HepG2 (cell line): Measurements from ENCODE around the gene PRSS16. TPM values are rescaled to one million over a fixed set of nuclear protein-coding genes. Genes with fewer than 3 reads are reported as not detected.

Experiments used
- ARNTL ChIP-seq: sonication (generic); formaldehyde crosslinking; IDR thresholded peaks from 2 replicates; pipeline ENCODE4 v1.4.0; 2020; ENCODE audit warnings: mild to moderate bottlenecking, missing genetic modification reagents
- BRCA1 ChIP-seq: sonication (generic); formaldehyde crosslinking; IDR thresholded peaks from 2 replicates; pipeline ENCODE4 v1.4.0; 2020; ENCODE audit warnings: missing genetic modification reagents
- CBFB ChIP-seq: sonication (generic); formaldehyde crosslinking; IDR thresholded peaks from 2 replicates; pipeline ENCODE4 v1.4.0; 2020; ENCODE audit warnings: missing genetic modification reagents
- DNMT3B ChIP-seq: conservative IDR thresholded peaks from 2 replicates; pipeline ENCODE4 v1.6.1; 2016; ENCODE audit warnings: missing biosample characterization, control low read depth
- ERF ChIP-seq: IDR thresholded peaks from 2 replicates; pipeline ENCODE4 v1.6.1; 2018; ENCODE audit warnings: missing biosample characterization, missing genetic modification reagents
- FOXK2 ChIP-seq: fragments of 450-650 bp; IDR thresholded peaks from 2 replicates; pipeline ENCODE4 v1.6.1; 2016
- GATAD2A ChIP-seq: IDR thresholded peaks from 2 replicates; pipeline ENCODE4 v1.6.1; 2016
- GFI1 ChIP-seq: sonication (generic); formaldehyde crosslinking; IDR thresholded peaks from 2 replicates; pipeline ENCODE4 v1.5.0; 2020; ENCODE audit warnings: missing genetic modification reagents, mild to moderate bottlenecking, borderline replicate concordance
- HOXA3 ChIP-seq: sonication (generic); formaldehyde crosslinking; IDR thresholded peaks from 2 replicates; pipeline ENCODE4 v1.5.0; 2020; ENCODE audit warnings: missing genetic modification reagents
- IRF2 ChIP-seq: IDR thresholded peaks from 2 replicates; pipeline ENCODE4 v1.6.1; 2018; ENCODE audit warnings: missing genetic modification reagents, missing compliant biosample characterization
- KDM3A ChIP-seq: IDR thresholded peaks from 2 replicates; pipeline ENCODE4 v1.6.1; 2018; ENCODE audit warnings: low read depth, missing compliant biosample characterization
- MAF1 ChIP-seq: sonication (generic); formaldehyde crosslinking; IDR thresholded peaks from 2 replicates; pipeline ENCODE4 v1.5.0; 2020; ENCODE audit warnings: missing genetic modification reagents, borderline replicate concordance
- MED1 ChIP-seq: sonication (generic); formaldehyde crosslinking; IDR thresholded peaks from 2 replicates; pipeline ENCODE4 v1.4.0; 2020; ENCODE audit warnings: missing genetic modification reagents
- MIXL1 ChIP-seq: IDR thresholded peaks from 2 replicates; pipeline ENCODE4 v1.6.1; 2016
- NBN ChIP-seq: fragments of 450-650 bp; conservative IDR thresholded peaks from 2 replicates; pipeline ENCODE4 v1.6.1; 2017
- ONECUT2 ChIP-seq: sonication (generic); formaldehyde crosslinking; IDR thresholded peaks from 2 replicates; pipeline ENCODE4 v1.4.0; 2020; ENCODE audit warnings: missing genetic modification reagents
- TGIF2 ChIP-seq: IDR thresholded peaks from 2 replicates; pipeline ENCODE4 v1.6.1; 2016; ENCODE audit warnings: control low read depth, missing compliant biosample characterization
- ZFP1 ChIP-seq: IDR thresholded peaks from 2 replicates; pipeline ENCODE4 v1.6.1; 2016
- ZNF24 ChIP-seq: fragments of 450-650 bp; IDR thresholded peaks from 2 replicates; pipeline ENCODE4 v1.6.1; 2017; ENCODE audit warnings: antibody characterized with exemption, mild to moderate bottlenecking
- ZNF337 ChIP-seq: sonication (generic); formaldehyde crosslinking; IDR thresholded peaks from 2 replicates; pipeline ENCODE4 v1.5.1; 2020; ENCODE audit warnings: missing genetic modification reagents, low read depth, mild to moderate bottlenecking, borderline replicate concordance
- ZNF530 ChIP-seq: sonication (generic); formaldehyde crosslinking; IDR thresholded peaks from 2 replicates; pipeline ENCODE4 v1.5.0; 2020; ENCODE audit warnings: low read depth, mild to moderate bottlenecking, missing genetic modification reagents
- ZSCAN9 ChIP-seq: IDR thresholded peaks from 2 replicates; pipeline ENCODE4 v1.6.1; 2016; ENCODE audit warnings: borderline replicate concordance
- polyA plus RNA-seq, 8 experiments: library from polyadenylated mRNA; depleted of rRNA in 3 of 8; stranded (reverse) in 7 of 8; unstranded in 1 of 8; fragments of >200 nt; fragmentation: Illumina TruSeq in 4 of 8; extraction: Trizol in 4 of 8; gene quantifications; 2 replicates each; pipeline versions ENCODE4 v1.2.1 to v1.2.3, GENCODE V29; 2011 to 2016; ENCODE audit warnings: low read depth in 4 of 8, missing spikeins in 1 of 8, mixed read lengths in 1 of 8; ENCODE audit not compliant: insufficient read depth in 1 of 8
- total RNA-seq, 5 experiments: library from RNA; depleted of rRNA; stranded (reverse); fragments of >200 nt; fragmentation: Illumina TruSeq; extraction: Trizol; gene quantifications; 2 replicates each; pipeline ENCODE4 v1.2.3, GENCODE V29; 2016; ENCODE audit warnings: low read depth in 1 of 5
- TF ChIP-seq, protein P1 (sequence below): IDR thresholded peaks from 2 replicates; pipeline ENCODE4 v1.6.1; 2012; ENCODE audit warnings: low read depth, low read length, improper control_type of control experiment
- TF ChIP-seq, protein P2 (sequence below): sonication (generic); formaldehyde crosslinking; IDR thresholded peaks from 2 replicates; pipeline ENCODE4 v1.5.1; 2020; ENCODE audit warnings: missing genetic modification reagents, mild to moderate bottlenecking, borderline replicate concordance
- TF ChIP-seq, protein P3 (sequence below): sonication (generic); formaldehyde crosslinking; IDR thresholded peaks from 2 replicates; pipeline ENCODE4 v1.8.1; 2023; ENCODE audit warnings: mild to moderate bottlenecking, moderate library complexity, missing genetic modification reagents
- TF ChIP-seq, protein P4 (sequence below): IDR thresholded peaks from 2 replicates; pipeline ENCODE4 v1.6.1; 2018; ENCODE audit warnings: missing genetic modification reagents

PRSS16 gene
- total and polyA plus RNA-seq, 2 of the 13 experiments (the other 11 are each of a cell fraction or from before 2014, with no cell fraction given) = not detected

DNA sequence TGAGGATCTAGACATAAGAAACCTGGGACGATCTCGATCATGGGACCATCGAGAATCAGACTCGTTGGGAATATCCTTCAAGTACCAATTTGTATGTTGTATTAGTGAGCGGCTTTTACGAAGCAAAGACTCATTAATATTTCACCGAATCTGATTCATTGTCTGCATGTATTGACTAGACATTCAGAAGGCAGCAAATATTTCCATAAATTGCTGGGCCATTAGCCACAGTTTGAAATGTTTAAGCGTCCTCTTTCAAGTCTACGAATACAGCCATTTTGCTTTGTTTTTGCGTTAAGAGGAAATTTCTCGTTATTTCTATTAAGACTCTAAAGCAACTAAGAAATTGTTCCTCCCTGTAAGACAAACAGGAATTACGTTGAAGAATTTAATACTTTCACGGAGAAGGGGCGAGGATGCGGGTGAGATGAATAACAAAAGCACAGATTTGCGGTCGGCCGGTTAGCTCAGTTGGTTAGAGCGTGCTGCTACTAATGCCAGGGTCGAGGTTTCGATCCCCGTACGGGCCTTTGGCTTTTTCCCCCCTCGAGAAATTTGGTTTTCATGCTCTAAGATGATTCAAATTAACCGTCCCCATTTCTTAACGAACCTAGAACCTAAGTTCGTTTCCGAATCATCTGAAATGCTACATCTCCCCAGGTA, 46.1 kb downstream of the PRSS16 start (continued):
- TF ChIP-seq MED1 (CRISPR knock-in tag) = peak; percentile 25; the same call in 1 of the 2 replicates
- TF ChIP-seq MAF1 (CRISPR knock-in tag) = peak; percentile 86; the same call in 1 of the 2 replicates
- TF ChIP-seq, protein P1, sequence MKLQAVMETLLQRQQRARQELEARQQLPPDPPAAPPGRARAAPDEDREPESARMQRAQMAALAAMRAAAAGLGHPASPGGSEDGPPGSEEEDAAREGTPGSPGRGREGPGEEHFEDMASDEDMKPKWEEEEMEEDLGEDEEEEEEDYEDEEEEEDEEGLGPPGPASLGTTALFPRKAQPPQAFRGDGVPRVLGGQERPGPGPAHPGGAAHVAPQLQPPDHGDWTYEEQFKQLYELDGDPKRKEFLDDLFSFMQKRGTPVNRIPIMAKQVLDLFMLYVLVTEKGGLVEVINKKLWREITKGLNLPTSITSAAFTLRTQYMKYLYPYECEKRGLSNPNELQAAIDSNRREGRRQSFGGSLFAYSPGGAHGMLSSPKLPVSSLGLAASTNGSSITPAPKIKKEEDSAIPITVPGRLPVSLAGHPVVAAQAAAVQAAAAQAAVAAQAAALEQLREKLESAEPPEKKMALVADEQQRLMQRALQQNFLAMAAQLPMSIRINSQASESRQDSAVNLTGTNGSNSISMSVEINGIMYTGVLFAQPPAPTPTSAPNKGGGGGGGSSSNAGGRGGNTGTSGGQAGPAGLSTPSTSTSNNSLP = 0 out of 2 replicates have a peak, but pooled peaks have one; percentile 11
- TF ChIP-seq, protein P2, sequence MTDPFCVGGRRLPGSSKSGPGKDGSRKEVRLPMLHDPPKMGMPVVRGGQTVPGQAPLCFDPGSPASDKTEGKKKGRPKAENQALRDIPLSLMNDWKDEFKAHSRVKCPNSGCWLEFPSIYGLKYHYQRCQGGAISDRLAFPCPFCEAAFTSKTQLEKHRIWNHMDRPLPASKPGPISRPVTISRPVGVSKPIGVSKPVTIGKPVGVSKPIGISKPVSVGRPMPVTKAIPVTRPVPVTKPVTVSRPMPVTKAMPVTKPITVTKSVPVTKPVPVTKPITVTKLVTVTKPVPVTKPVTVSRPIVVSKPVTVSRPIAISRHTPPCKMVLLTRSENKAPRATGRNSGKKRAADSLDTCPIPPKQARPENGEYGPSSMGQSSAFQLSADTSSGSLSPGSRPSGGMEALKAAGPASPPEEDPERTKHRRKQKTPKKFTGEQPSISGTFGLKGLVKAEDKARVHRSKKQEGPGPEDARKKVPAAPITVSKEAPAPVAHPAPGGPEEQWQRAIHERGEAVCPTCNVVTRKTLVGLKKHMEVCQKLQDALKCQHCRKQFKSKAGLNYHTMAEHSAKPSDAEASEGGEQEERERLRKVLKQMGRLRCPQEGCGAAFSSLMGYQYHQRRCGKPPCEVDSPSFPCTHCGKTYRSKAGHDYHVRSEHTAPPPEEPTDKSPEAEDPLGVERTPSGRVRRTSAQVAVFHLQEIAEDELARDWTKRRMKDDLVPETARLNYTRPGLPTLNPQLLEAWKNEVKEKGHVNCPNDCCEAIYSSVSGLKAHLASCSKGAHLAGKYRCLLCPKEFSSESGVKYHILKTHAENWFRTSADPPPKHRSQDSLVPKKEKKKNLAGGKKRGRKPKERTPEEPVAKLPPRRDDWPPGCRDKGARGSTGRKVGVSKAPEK (CRISPR knock-in tag) = no peak
- TF ChIP-seq HOXA3 = 0 out of 2 replicates have a peak, but pooled peaks have one; percentile 29
- 0 out of 2 replicates have a peak, but pooled peaks have one; percentile 56 for TF ChIP-seq IRF2 (CRISPR knock-in tag)
- no peak for TF ChIP-seq BRCA1 (CRISPR knock-in tag)
- TF ChIP-seq ZSCAN9 (CRISPR knock-in tag) = peak; percentile 66; the same call in 1 of the 2 replicates
- TF ChIP-seq ZNF530 (CRISPR knock-in tag) = no peak
- TF ChIP-seq, protein P3, sequence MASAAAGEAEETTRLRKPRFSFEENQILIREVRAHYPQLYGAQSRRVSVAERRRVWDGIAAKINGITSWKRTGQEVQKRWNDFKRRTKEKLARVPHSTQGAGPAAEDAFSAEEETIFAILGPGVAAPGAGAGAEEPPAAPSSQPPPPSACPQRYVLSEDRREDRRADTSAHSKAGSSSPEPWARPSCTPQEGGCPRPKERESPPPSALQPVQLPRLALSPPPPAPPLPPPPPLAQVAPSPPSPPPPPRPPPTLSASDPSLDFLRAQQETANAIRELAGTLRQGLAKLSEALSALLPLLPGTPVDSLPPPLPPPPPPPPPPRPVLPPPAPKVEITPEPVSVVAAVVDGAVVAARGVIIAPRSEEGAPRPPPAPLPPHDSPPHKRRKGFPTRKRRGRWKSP (CRISPR knock-in tag) = peak; percentile 44; the same call in 1 of the 2 replicates
- TF ChIP-seq FOXK2 = no peak
- TF ChIP-seq KDM3A (CRISPR knock-in tag) = no peak
- TF ChIP-seq ZNF24 = peak; percentile 95
- 0 out of 2 replicates have a peak, but pooled peaks have one; percentile 64 for TF ChIP-seq DNMT3B (CRISPR knock-in tag)
- no peak for TF ChIP-seq NBN
- no peak for TF ChIP-seq ARNTL (CRISPR knock-in tag)
- TF ChIP-seq MIXL1 (CRISPR knock-in tag) = 0 out of 2 replicates have a peak, but pooled peaks have one; percentile 28
- TF ChIP-seq ZNF337 = no peak
- no peak for TF ChIP-seq TGIF2 (CRISPR knock-in tag)
- TF ChIP-seq, protein P4, sequence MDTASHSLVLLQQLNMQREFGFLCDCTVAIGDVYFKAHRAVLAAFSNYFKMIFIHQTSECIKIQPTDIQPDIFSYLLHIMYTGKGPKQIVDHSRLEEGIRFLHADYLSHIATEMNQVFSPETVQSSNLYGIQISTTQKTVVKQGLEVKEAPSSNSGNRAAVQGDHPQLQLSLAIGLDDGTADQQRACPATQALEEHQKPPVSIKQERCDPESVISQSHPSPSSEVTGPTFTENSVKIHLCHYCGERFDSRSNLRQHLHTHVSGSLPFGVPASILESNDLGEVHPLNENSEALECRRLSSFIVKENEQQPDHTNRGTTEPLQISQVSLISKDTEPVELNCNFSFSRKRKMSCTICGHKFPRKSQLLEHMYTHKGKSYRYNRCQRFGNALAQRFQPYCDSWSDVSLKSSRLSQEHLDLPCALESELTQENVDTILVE = 0 out of 2 replicates have a peak, but pooled peaks have one; percentile 35
- TF ChIP-seq CBFB = 0 out of 2 replicates have a peak, but pooled peaks have one; percentile 40
- TF ChIP-seq ONECUT2 (CRISPR knock-in tag) = peak; percentile 15; the same call in 1 of the 2 replicates
- TF ChIP-seq GFI1 = peak; percentile 84
- 0 out of 2 replicates have a peak, but pooled peaks have one; percentile 17 for TF ChIP-seq ERF
- TF ChIP-seq GATAD2A (CRISPR knock-in tag) = 0 out of 2 replicates have a peak, but pooled peaks have one; percentile 21
- no peak for TF ChIP-seq ZFP1
